ENCODE data around the gene OTX1.
A peak's percentile ranks its signal among the peaks of the same experiment; 100 is the strongest.

OTX1 gene

GRCh38 chr2:63052411-63053080 is 1.9 kb downstream of the OTX1 start:
- Mint-ChIP-seq H3K36me3 (no peaks in the 10 kb centered on the region), H3K9me3 (ENCODE audit: low read depth) (no peaks in the 10 kb centered on the region), H3K27ac (no peak overlapping the region), H3K4me3 (peak overlapping the region; percentile 64), H3K27me3 (peaks cover 39% of the 10 kb centered on the region), H3K4me1 (ENCODE audit: low read depth) (peaks cover 68% of the 10 kb centered on the region)

GRCh38 chr2:63053081-63053888 is 2.7 kb downstream of the OTX1 start:
- Mint-ChIP-seq H3K9me3 (ENCODE audit: low read depth) (no peaks in the 10 kb centered on the region), H3K27ac (no peak overlapping the region), H3K4me1 (ENCODE audit: low read depth) (peaks cover 72% of the 10 kb centered on the region), H3K36me3 (no peaks in the 10 kb centered on the region), H3K27me3 (peaks cover 45% of the 10 kb centered on the region), H3K4me3 (peak overlapping the region; percentile 75)

DNA sequence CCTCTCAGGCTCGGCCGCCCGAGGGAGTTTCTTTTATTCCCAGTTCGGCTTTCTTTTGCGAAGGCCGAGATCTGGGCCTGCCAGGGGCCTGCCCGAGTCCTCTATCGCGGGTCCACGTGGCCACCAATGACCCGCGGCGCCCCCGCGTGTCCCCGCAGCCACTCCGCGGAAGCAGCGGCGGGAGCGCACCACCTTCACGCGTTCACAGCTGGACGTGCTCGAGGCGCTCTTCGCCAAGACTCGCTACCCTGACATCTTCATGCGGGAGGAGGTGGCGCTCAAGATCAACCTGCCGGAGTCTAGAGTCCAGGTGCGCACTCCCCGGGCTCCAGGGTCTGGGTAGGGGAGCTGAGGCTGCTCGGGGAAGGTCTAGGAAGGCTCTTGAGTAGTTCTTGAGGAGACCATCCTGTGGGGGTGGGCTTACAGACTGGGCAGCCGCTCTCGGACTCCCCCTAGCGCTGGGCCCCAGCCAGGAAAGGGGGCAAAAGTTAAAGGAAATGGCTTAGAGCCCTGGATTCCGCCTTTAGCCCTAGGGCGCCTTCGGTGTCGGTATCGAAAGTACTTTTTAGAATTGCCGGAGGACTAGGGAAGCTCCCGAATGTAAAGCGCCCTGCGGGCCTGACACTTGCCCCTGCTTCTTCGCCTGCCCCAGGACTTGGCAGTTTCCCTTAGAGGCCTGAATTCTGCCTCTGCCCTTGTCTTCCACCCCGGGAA is 3.4 kb downstream of the OTX1 start:
- Mint-ChIP-seq H3K4me3 (peak overlapping the region; percentile 75), H3K27me3 (peaks cover 45% of the 10 kb centered on the region), H3K9me3 (ENCODE audit: low read depth) (no peaks in the 10 kb centered on the region), H3K27ac (no peak overlapping the region), H3K36me3 (no peaks in the 10 kb centered on the region), H3K4me1 (ENCODE audit: low read depth) (peaks cover 71% of the 10 kb centered on the region)

GRCh38 chr2:63054841-63055225 is 4.2 kb downstream of the OTX1 start:
- peak overlapping the region; percentile 75 for H3K4me3 Mint-ChIP-seq
- H3K36me3 Mint-ChIP-seq: no peaks in the 10 kb centered on the region
- no peaks in the 10 kb centered on the region for H3K9me3 Mint-ChIP-seq (ENCODE audit: low read depth)
- peaks cover 65% of the 10 kb centered on the region for H3K4me1 Mint-ChIP-seq (ENCODE audit: low read depth)
- H3K27me3 Mint-ChIP-seq: peaks cover 40% of the 10 kb centered on the region
- no peak overlapping the region for H3K27ac Mint-ChIP-seq

GRCh38 chr2:63055226-63056106 is 4.8 kb downstream of the OTX1 start:
- Mint-ChIP-seq H3K36me3 (peaks cover 2% of the 10 kb centered on the region), H3K27me3 (peaks cover 44% of the 10 kb centered on the region), H3K4me1 (ENCODE audit: low read depth) (peaks cover 69% of the 10 kb centered on the region), H3K27ac (no peak overlapping the region), H3K9me3 (ENCODE audit: low read depth) (no peaks in the 10 kb centered on the region), H3K4me3 (peak overlapping the region; percentile 75)

- Mint-ChIP-seq H3K4me3 (peak overlapping the region; percentile 46), H3K27ac (no peak overlapping the region), H3K36me3 (peaks cover 4% of the 10 kb centered on the region)
Observed at GRCh38 chr2:63056107-63057050, 5.7 kb downstream of the OTX1 start.

GRCh38 chr2:63057249-63058143 is 6.9 kb downstream of the OTX1 start:
- Mint-ChIP-seq H3K27me3 (peaks cover 45% of the 10 kb centered on the region), H3K4me3 (peak overlapping the region; percentile 80), H3K4me1 (ENCODE audit: low read depth) (peaks cover 58% of the 10 kb centered on the region), H3K27ac (no peak overlapping the region), H3K9me3 (ENCODE audit: low read depth) (no peaks in the 10 kb centered on the region), H3K36me3 (peaks cover 4% of the 10 kb centered on the region)

More at GRCh38 chr2:63056107-63057050, 5.7 kb downstream of the OTX1 start:
- Mint-ChIP-seq H3K9me3 (ENCODE audit: low read depth) (no peaks in the 10 kb centered on the region), H3K27me3 (peaks cover 47% of the 10 kb centered on the region), H3K4me1 (ENCODE audit: low read depth) (peaks cover 64% of the 10 kb centered on the region)

DNA sequence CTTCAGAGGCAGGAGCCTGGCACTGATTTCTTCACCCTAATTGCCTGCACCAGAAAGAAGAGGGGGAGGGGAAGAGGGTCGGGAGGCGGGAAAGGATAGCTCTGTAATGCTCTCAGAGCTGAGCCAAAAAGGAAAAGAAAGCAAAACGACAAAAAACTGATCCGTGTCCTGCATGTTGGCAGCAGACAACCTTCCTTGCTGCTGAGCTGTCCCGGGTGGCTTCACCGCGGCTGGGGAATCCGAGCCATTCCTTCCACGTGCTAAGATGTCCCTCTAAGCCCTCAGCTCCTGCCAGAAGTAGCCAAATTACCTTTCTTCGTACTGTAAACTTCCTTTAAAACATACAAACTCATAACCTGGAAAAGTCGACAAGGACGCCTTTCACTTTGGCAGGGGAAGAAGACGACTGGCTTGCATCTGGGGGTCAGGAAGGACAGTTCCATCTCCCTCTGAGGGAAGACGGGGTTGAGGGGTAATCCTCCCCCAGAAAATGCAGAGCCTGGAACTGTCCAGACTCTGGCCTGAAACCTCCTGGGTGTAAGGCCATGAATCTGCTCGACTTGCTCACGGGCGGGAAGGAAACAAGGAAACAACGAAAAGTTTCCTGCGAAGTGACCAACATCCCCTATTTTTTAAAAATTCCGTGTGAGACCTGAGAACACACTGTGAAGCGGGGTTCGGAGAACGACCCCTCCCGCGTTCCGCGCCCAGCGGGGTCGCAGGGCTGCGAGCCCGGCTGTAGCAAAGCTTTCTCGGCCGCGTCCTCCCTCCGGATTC is 7.7 kb downstream of the OTX1 start:
- Mint-ChIP-seq H3K4me1 (ENCODE audit: low read depth) (peaks cover 52% of the 10 kb centered on the region), H3K9me3 (ENCODE audit: low read depth) (no peaks in the 10 kb centered on the region), H3K27me3 (peaks cover 47% of the 10 kb centered on the region), H3K4me3 (peak overlapping the region; percentile 80), H3K27ac (no peak overlapping the region), H3K36me3 (peaks cover 4% of the 10 kb centered on the region)

- Mint-ChIP-seq H3K9me3 (ENCODE audit: low read depth) (no peaks in the 10 kb centered on the region), H3K27me3 (peaks cover 53% of the 10 kb centered on the region), H3K36me3 (peaks cover 4% of the 10 kb centered on the region), H3K4me3 (peak overlapping the region; percentile 80), H3K4me1 (ENCODE audit: low read depth) (peaks cover 45% of the 10 kb centered on the region), H3K27ac (no peak overlapping the region)
Observed at GRCh38 chr2:63058921-63059792, 8.5 kb downstream of the OTX1 start.

- peaks cover 50% of the 10 kb centered on the region for H3K27me3 Mint-ChIP-seq
- H3K36me3 Mint-ChIP-seq: peaks cover 4% of the 10 kb centered on the region
- H3K9me3 Mint-ChIP-seq (ENCODE audit: low read depth): no peaks in the 10 kb centered on the region
- H3K4me3 Mint-ChIP-seq: peak overlapping the region; percentile 43
- H3K4me1 Mint-ChIP-seq (ENCODE audit: low read depth): peaks cover 38% of the 10 kb centered on the region
- H3K27ac Mint-ChIP-seq: no peak overlapping the region
Observed at GRCh38 chr2:63059793-63060471, 9.3 kb downstream of the OTX1 start.

DNA sequence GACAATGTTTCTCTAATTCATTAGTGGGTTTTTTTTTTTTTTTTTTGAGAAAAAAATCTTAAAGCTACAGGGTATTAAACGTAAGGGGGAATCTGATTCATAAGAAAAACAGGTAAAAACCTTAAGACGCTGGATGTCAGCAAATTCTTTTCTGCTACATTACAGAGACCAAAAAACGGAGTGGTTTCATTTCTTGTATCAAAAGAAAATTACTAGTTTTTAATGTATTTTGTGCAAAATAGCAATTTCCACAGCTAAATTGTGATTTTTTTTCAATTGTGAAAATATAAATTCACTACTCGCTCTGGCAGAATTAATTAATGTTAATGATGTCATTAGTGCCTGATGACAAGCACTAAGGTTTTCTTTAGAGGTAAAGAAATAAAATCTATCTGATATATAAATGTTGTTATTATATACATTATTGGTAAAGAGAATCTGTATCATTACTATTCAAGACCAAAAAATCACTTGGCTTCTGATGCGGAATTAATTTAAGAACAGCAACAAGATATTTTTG is 9.9 kb downstream of the OTX1 start:
- no peaks in the 10 kb centered on the region for H3K9me3 Mint-ChIP-seq (ENCODE audit: low read depth)
- peaks cover 52% of the 10 kb centered on the region for H3K27me3 Mint-ChIP-seq
- H3K4me3 Mint-ChIP-seq: no peak overlapping the region
- no peak overlapping the region for H3K27ac Mint-ChIP-seq
- peaks cover 4% of the 10 kb centered on the region for H3K36me3 Mint-ChIP-seq
- H3K4me1 Mint-ChIP-seq (ENCODE audit: low read depth): peaks cover 34% of the 10 kb centered on the region
